Activated naive CD4-positive, alpha-beta T cell treated with anti-CD3 and anti-CD28 coated beads, Interleukin-2, amount 10 ng/mL, durations not matched to agents 7 days and 5 days (primary cell): ENCODE measurements around the gene RAB6B.

Experiments used
- CTCF ChIA-PET: fragments of 350-600 bp; sonication (Branson Sonifier 250); formaldehyde crosslinking; loops from one replicate; lab custom pipeline; 2021; ENCODE audit warnings: antibody characterized with exemption; lab: Charles Lee
- DNase-seq: peaks from one replicate; pipeline ENCODE4 v3.0.0-alpha.2; 2020
- H3K27ac Mint-ChIP-seq: one replicate; pipeline ENCODE4 v1.8.0; 2021; ENCODE audit warnings: mild to moderate bottlenecking, moderate library complexity, mixed read lengths
- H3K27me3 Mint-ChIP-seq: one replicate; pipeline ENCODE4 v1.8.0; 2021; ENCODE audit warnings: mild to moderate bottlenecking, mixed read lengths
- H3K36me3 Mint-ChIP-seq: one replicate; pipeline ENCODE4 v1.8.0; 2021; ENCODE audit warnings: mixed read lengths
- H3K4me1 Mint-ChIP-seq: one replicate; pipeline ENCODE4 v1.8.0; 2021; ENCODE audit warnings: mixed read lengths
- H3K4me3 Mint-ChIP-seq: one replicate; pipeline ENCODE4 v1.8.0; 2021; ENCODE audit warnings: mild to moderate bottlenecking, moderate library complexity, mixed read lengths
- H3K9me3 Mint-ChIP-seq: one replicate; pipeline ENCODE4 v1.8.0; 2021; ENCODE audit warnings: mixed read lengths

The RAB6B gene

GRCh38 chr3:133871368-133872090, 24.2 kb downstream of the RAB6B start:
- Mint-ChIP-seq H3K27ac (no peak overlapping the region), H3K9me3 (no peaks in the 10 kb centered on the region)

GRCh38 chr3:133870822-133871221, 24.9 kb downstream of the RAB6B start:
- no peaks in the 10 kb centered on the region for H3K36me3 Mint-ChIP-seq
- peaks cover 39% of the 10 kb centered on the region for H3K27me3 Mint-ChIP-seq
- H3K27ac Mint-ChIP-seq, result no peak overlapping the region
- DNase-seq, result no peak
- CTCF ChIA-PET, result no interaction called here
- no peak overlapping the region for H3K4me3 Mint-ChIP-seq
- H3K9me3 Mint-ChIP-seq, result no peaks in the 10 kb centered on the region
- H3K4me1 Mint-ChIP-seq, result no peaks in the 10 kb centered on the region

More at GRCh38 chr3:133871368-133872090, 24.2 kb downstream of the RAB6B start:
- Mint-ChIP-seq H3K4me1 (no peaks in the 10 kb centered on the region), H3K27me3 (peaks cover 45% of the 10 kb centered on the region), H3K4me3 (no peak overlapping the region), H3K36me3 (no peaks in the 10 kb centered on the region)
- no peak for DNase-seq
- CTCF ChIA-PET, result no interaction called here

- CTCF ChIA-PET, result no interaction called here
- no peak for DNase-seq
- Mint-ChIP-seq H3K27ac (no peak overlapping the region), H3K36me3 (no peaks in the 10 kb centered on the region), H3K27me3 (peaks cover 42% of the 10 kb centered on the region), H3K4me3 (no peak overlapping the region), H3K4me1 (no peaks in the 10 kb centered on the region), H3K9me3 (no peaks in the 10 kb centered on the region)
These were observed 26.1 kb downstream of the RAB6B start for GRCh38 chr3:133869586-133869985.

GRCh38 chr3:133868758-133869475, 26.8 kb downstream of the RAB6B start:
- no peak overlapping the region for H3K4me3 Mint-ChIP-seq
- H3K9me3 Mint-ChIP-seq, result no peaks in the 10 kb centered on the region
- H3K4me1 Mint-ChIP-seq, result no peaks in the 10 kb centered on the region
- H3K27ac Mint-ChIP-seq, result no peak overlapping the region
- DNase-seq, result no peak
- no peaks in the 10 kb centered on the region for H3K36me3 Mint-ChIP-seq
- peaks cover 44% of the 10 kb centered on the region for H3K27me3 Mint-ChIP-seq
- CTCF ChIA-PET, result no interaction called here

- CTCF ChIA-PET, result no interaction called here
These were observed 27.5 kb downstream of the RAB6B start for GRCh38 chr3:133868186-133868585.

GRCh38 chr3:133866141-133866540, 29.5 kb downstream of the RAB6B start:
- DNase-seq, result no peak
- peaks cover 35% of the 10 kb centered on the region for H3K27me3 Mint-ChIP-seq
- CTCF ChIA-PET, result no interaction called here
- H3K27ac Mint-ChIP-seq, result no peak overlapping the region
- no peak overlapping the region for H3K4me3 Mint-ChIP-seq
- H3K36me3 Mint-ChIP-seq, result no peaks in the 10 kb centered on the region
- no peaks in the 10 kb centered on the region for H3K4me1 Mint-ChIP-seq
- H3K9me3 Mint-ChIP-seq, result no peaks in the 10 kb centered on the region

More at GRCh38 chr3:133868186-133868585, 27.5 kb downstream of the RAB6B start:
- no peak for DNase-seq
- H3K27ac Mint-ChIP-seq, result no peak overlapping the region
- no peaks in the 10 kb centered on the region for H3K36me3 Mint-ChIP-seq
- no peak overlapping the region for H3K4me3 Mint-ChIP-seq
- H3K4me1 Mint-ChIP-seq, result no peaks in the 10 kb centered on the region
- peaks cover 41% of the 10 kb centered on the region for H3K27me3 Mint-ChIP-seq
- H3K9me3 Mint-ChIP-seq, result no peaks in the 10 kb centered on the region

GRCh38 chr3:133865136-133865855, 30.4 kb downstream of the RAB6B start:
- no peak for DNase-seq
- CTCF ChIA-PET, result no interaction called here
- H3K27ac Mint-ChIP-seq, result no peak overlapping the region
- H3K36me3 Mint-ChIP-seq, result no peaks in the 10 kb centered on the region
- no peaks in the 10 kb centered on the region for H3K4me1 Mint-ChIP-seq
- no peak overlapping the region for H3K4me3 Mint-ChIP-seq
- H3K9me3 Mint-ChIP-seq, result no peaks in the 10 kb centered on the region
- peaks cover 35% of the 10 kb centered on the region for H3K27me3 Mint-ChIP-seq

- no peak overlapping the region for H3K27ac Mint-ChIP-seq
These were observed 31.1 kb downstream of the RAB6B start for GRCh38 chr3:133864616-133865015.

GRCh38 chr3:133863911-133864310, 31.8 kb downstream of the RAB6B start:
- H3K27ac Mint-ChIP-seq, result no peak overlapping the region
- DNase-seq, result no peak
- CTCF ChIA-PET, result no interaction called here
- H3K4me3 Mint-ChIP-seq, result no peak overlapping the region
- H3K9me3 Mint-ChIP-seq, result no peaks in the 10 kb centered on the region
- H3K36me3 Mint-ChIP-seq, result no peaks in the 10 kb centered on the region
- no peaks in the 10 kb centered on the region for H3K4me1 Mint-ChIP-seq
- peaks cover 29% of the 10 kb centered on the region for H3K27me3 Mint-ChIP-seq

More at GRCh38 chr3:133864616-133865015, 31.1 kb downstream of the RAB6B start:
- no peaks in the 10 kb centered on the region for H3K4me1 Mint-ChIP-seq
- no peaks in the 10 kb centered on the region for H3K9me3 Mint-ChIP-seq
- H3K36me3 Mint-ChIP-seq, result no peaks in the 10 kb centered on the region
- peaks cover 33% of the 10 kb centered on the region for H3K27me3 Mint-ChIP-seq
- H3K4me3 Mint-ChIP-seq, result no peak overlapping the region
- CTCF ChIA-PET, result no interaction called here
- no peak for DNase-seq

GRCh38 chr3:133862161-133862560, 33.5 kb downstream of the RAB6B start:
- H3K4me1 Mint-ChIP-seq, result peaks cover 6% of the 10 kb centered on the region
- CTCF ChIA-PET, result no interaction called here
- H3K36me3 Mint-ChIP-seq, result no peaks in the 10 kb centered on the region
- peaks cover 22% of the 10 kb centered on the region for H3K27me3 Mint-ChIP-seq
- no peak for DNase-seq
- no peak overlapping the region for H3K27ac Mint-ChIP-seq
- H3K4me3 Mint-ChIP-seq, result no peak overlapping the region
- H3K9me3 Mint-ChIP-seq, result no peaks in the 10 kb centered on the region

- Mint-ChIP-seq H3K27ac (no peak overlapping the region), H3K4me1 (peaks cover 6% of the 10 kb centered on the region), H3K27me3 (peaks cover 22% of the 10 kb centered on the region), H3K4me3 (no peak overlapping the region), H3K9me3 (no peaks in the 10 kb centered on the region), H3K36me3 (no peaks in the 10 kb centered on the region)
- DNase-seq, result no peak
- CTCF ChIA-PET, result no interaction called here
These were observed 35.2 kb downstream of the RAB6B start for GRCh38 chr3:133860519-133860918.

GRCh38 chr3:133859381-133860234, 36.1 kb downstream of the RAB6B start:
- no peaks in the 10 kb centered on the region for H3K9me3 Mint-ChIP-seq
- H3K4me1 Mint-ChIP-seq, result peaks cover 6% of the 10 kb centered on the region
- H3K27ac Mint-ChIP-seq, result no peak overlapping the region
- CTCF ChIA-PET, result no interaction called here
- peaks cover 15% of the 10 kb centered on the region for H3K27me3 Mint-ChIP-seq
- DNase-seq, result no peak
- no peak overlapping the region for H3K4me3 Mint-ChIP-seq
- H3K36me3 Mint-ChIP-seq, result no peaks in the 10 kb centered on the region

- Mint-ChIP-seq H3K27me3 (peaks cover 12% of the 10 kb centered on the region), H3K27ac (no peak overlapping the region), H3K4me3 (no peak overlapping the region), H3K4me1 (peaks cover 6% of the 10 kb centered on the region), H3K9me3 (no peaks in the 10 kb centered on the region), H3K36me3 (no peaks in the 10 kb centered on the region)
- no peak for DNase-seq
- CTCF ChIA-PET, result no interaction called here
These were observed 37.9 kb downstream of the RAB6B start for GRCh38 chr3:133857767-133858166.

GRCh38 chr3:133856316-133856715, 39.4 kb downstream of the RAB6B start:
- Mint-ChIP-seq H3K4me1 (peaks cover 6% of the 10 kb centered on the region), H3K4me3 (no peak overlapping the region), H3K27ac (no peak overlapping the region), H3K9me3 (no peaks in the 10 kb centered on the region), H3K36me3 (no peaks in the 10 kb centered on the region), H3K27me3 (peaks cover 4% of the 10 kb centered on the region)
- no peak for DNase-seq
- CTCF ChIA-PET, result interaction anchor here (0.6 kb wide), 1 partner anchor 137 kb away, joined by 3 read pairs; no protein-coding TSS in a partner anchor
